DOHH2 (cell line): ENCODE results near the gene KIF26B.

Experiments
- H3F3A ChIP-seq: fragments of 200-600 bp; sonication (generic), shearing (Covaris generic); 2 replicates; pipeline ENCODE4 v1.6.0; 2016; ENCODE audit warnings: antibody characterized with exemption, mild to moderate bottlenecking; ENCODE audit not compliant: control insufficient read depth, insufficient read depth
- H3K27ac ChIP-seq: fragments of 200-600 bp; sonication (generic); 2 replicates; pipeline ENCODE4 v1.5.1; 2014; ENCODE audit warnings: low read depth, mild to moderate bottlenecking, low read length, moderate library complexity
- H3K27me3 ChIP-seq: fragments of 200-600 bp; sonication (generic); 2 replicates; pipeline ENCODE4 v1.6.1; 2014; ENCODE audit warnings: mild to moderate bottlenecking, low read length, mixed read lengths; ENCODE audit not compliant: control insufficient read depth
- H3K36me3 ChIP-seq: fragments of 200-600 bp; sonication (generic); 2 replicates; pipeline ENCODE4 v1.6.1; 2014; ENCODE audit warnings: mild to moderate bottlenecking, low read length, moderate library complexity, mixed read lengths; ENCODE audit not compliant: control insufficient read depth
- H3K4me1 ChIP-seq: fragments of 200-600 bp; sonication (generic); 2 replicates; pipeline ENCODE4 v1.6.1; 2014; ENCODE audit warnings: mild to moderate bottlenecking, low read length, mixed read lengths; ENCODE audit not compliant: control insufficient read depth
- H3K4me2 ChIP-seq: fragments of 200-600 bp; sonication (generic); 2 replicates; pipeline ENCODE4 v1.6.0; 2014; ENCODE audit warnings: mild to moderate bottlenecking, low read length, moderate library complexity
- H3K4me3 ChIP-seq: fragments of 200-600 bp; sonication (generic); 2 replicates; pipeline ENCODE4 v1.5.1; 2014; ENCODE audit warnings: mild to moderate bottlenecking, low read length, mixed read lengths
- H3K79me2 ChIP-seq: fragments of 200-600 bp; sonication (generic); 2 replicates; pipeline ENCODE4 v1.6.1; 2014; ENCODE audit warnings: mild to moderate bottlenecking, low read length, mixed read lengths; ENCODE audit not compliant: control insufficient read depth
- H3K9me2 ChIP-seq: fragments of 200-600 bp; sonication (generic); replicated peaks from 2 replicates; pipeline ENCODE4 v1.6.1; 2014; ENCODE audit warnings: mild to moderate bottlenecking, low read length, mixed read lengths; ENCODE audit not compliant: control insufficient read depth
- H3K9me3 ChIP-seq: fragments of 200-600 bp; sonication (generic); 2 replicates; pipeline ENCODE4 v1.6.1; 2014; ENCODE audit warnings: antibody characterized with exemption, low read length, mixed read lengths; ENCODE audit not compliant: control insufficient read depth, insufficient read depth
- H4K20me1 ChIP-seq: fragments of 200-600 bp; sonication (generic); 2 replicates; pipeline ENCODE4 v1.6.0; 2014; ENCODE audit warnings: low read depth, mild to moderate bottlenecking, antibody characterized with exemption, low read length, moderate library complexity; ENCODE audit not compliant: control insufficient read depth, insufficient read depth
- CTCF ChIP-seq: fragments of 200-600 bp; sonication (generic); IDR thresholded peaks from one replicate; pipeline ENCODE4 v1.5.1; 2014; ENCODE audit warnings: antibody characterized with exemption, mild to moderate bottlenecking, low read depth, low read length; ENCODE audit not compliant: poor library complexity, severe bottlenecking
- EZH2phosphoT487 ChIP-seq: fragments of 200-600 bp; sonication (generic); IDR thresholded peaks from 2 replicates; pipeline ENCODE4 v1.6.1; 2017; ENCODE audit warnings: borderline replicate concordance, mild to moderate bottlenecking, antibody characterized with exemption, low read length, moderate library complexity, mixed read lengths

KIF26B gene

GRCh38 chr1:245582026-245582425 lies 427.2 kb downstream of the KIF26B start:
- no peaks in the 10 kb centered on the region for H3K4me1 ChIP-seq
- H3K27ac ChIP-seq, result no peak overlapping the region
- H3K79me2 ChIP-seq, result no peaks in the 10 kb centered on the region

GRCh38 chr1:245583081-245583480 lies 428.3 kb downstream of the KIF26B start:
- Histone ChIP-seq H3K4me3 (no peak overlapping the region), H3K27me3 (no peaks in the 10 kb centered on the region; the same call in 1 of the 2 replicates), H3F3A (no peaks in the 10 kb centered on the region), H3K4me2 (no peak overlapping the region), H4K20me1 (no peaks in the 10 kb centered on the region), H3K4me1 (no peaks in the 10 kb centered on the region), H3K9me3 (no peaks in the 10 kb centered on the region), H3K9me2 (no peaks in the 10 kb centered on the region), H3K79me2 (no peaks in the 10 kb centered on the region), H3K36me3 (no peaks in the 10 kb centered on the region), H3K27ac (no peak overlapping the region)
- TF ChIP-seq EZH2phosphoT487 (no peak), CTCF (no peak)

More at GRCh38 chr1:245582026-245582425, 427.2 kb downstream of the KIF26B start:
- no peaks in the 10 kb centered on the region for H3K9me2 ChIP-seq
- no peak overlapping the region for H3K4me2 ChIP-seq
- no peak overlapping the region for H3K4me3 ChIP-seq
- no peaks in the 10 kb centered on the region for H3F3A ChIP-seq
- TF ChIP-seq CTCF (no peak), EZH2phosphoT487 (no peak)
- no peaks in the 10 kb centered on the region for H3K9me3 ChIP-seq
- H4K20me1 ChIP-seq, result no peaks in the 10 kb centered on the region
- H3K27me3 ChIP-seq, result no peaks in the 10 kb centered on the region; the same call in 1 of the 2 replicates
- no peaks in the 10 kb centered on the region for H3K36me3 ChIP-seq

GRCh38 chr1:245583575-245584330 lies 429.0 kb downstream of the KIF26B start:
- Histone ChIP-seq H3K27me3 (no peaks in the 10 kb centered on the region), H3K27ac (no peak overlapping the region), H4K20me1 (no peaks in the 10 kb centered on the region), H3K36me3 (no peaks in the 10 kb centered on the region), H3K9me2 (no peaks in the 10 kb centered on the region), H3K79me2 (no peaks in the 10 kb centered on the region), H3K4me1 (no peaks in the 10 kb centered on the region), H3K4me2 (no peak overlapping the region), H3F3A (no peaks in the 10 kb centered on the region), H3K4me3 (no peak overlapping the region), H3K9me3 (no peaks in the 10 kb centered on the region)
- TF ChIP-seq EZH2phosphoT487 (no peak), CTCF (no peak)
